SK-N-SH (cell line): ENCODE measurements around the gene NEDD1.
A peak's percentile ranks its signal among the peaks of the same experiment; 100 is the strongest.

Experiments
- CHD2 ChIP-seq: fragments of 150-350 bp; IDR thresholded peaks from 2 replicates; pipeline ENCODE4 v1.6.1; 2018; ENCODE audit warnings: low read length; ENCODE audit not compliant: partially characterized antibody
- EP300 ChIP-seq, 2 experiments: IDR thresholded peaks; 2 replicates each; pipeline versions ENCODE4 v1.4.0 to v1.6.1; 2012; ENCODE audit warnings: borderline replicate concordance in 1 of 2, low read depth in 1 of 2, low read length in 1 of 2
- EZH2phosphoT487 ChIP-seq: fragments of 200-600 bp; sonication (generic); IDR thresholded peaks from 2 replicates; pipeline ENCODE4 v1.6.1; 2017; ENCODE audit warnings: low read depth, mixed run types, mild to moderate bottlenecking, antibody characterized with exemption, moderate library complexity, borderline replicate concordance
- MEF2A ChIP-seq: IDR thresholded peaks from 2 replicates; pipeline ENCODE4 v1.4.0; 2012; ENCODE audit warnings: low read depth, borderline replicate concordance
- MXI1 ChIP-seq: IDR thresholded peaks from 2 replicates; pipeline ENCODE4 v1.6.1; 2012; ENCODE audit warnings: mild to moderate bottlenecking, low read depth, low read length, improper control_type of control experiment
- SIN3A ChIP-seq: IDR thresholded peaks from 2 replicates; pipeline ENCODE4 v1.6.1; 2012; ENCODE audit warnings: low read depth, mild to moderate bottlenecking, low read length, moderate library complexity, borderline replicate concordance
- SMC3 ChIP-seq: IDR thresholded peaks from 2 replicates; pipeline ENCODE4 v1.6.1; 2012; ENCODE audit warnings: low read depth, low read length, improper control_type of control experiment

DNA sequence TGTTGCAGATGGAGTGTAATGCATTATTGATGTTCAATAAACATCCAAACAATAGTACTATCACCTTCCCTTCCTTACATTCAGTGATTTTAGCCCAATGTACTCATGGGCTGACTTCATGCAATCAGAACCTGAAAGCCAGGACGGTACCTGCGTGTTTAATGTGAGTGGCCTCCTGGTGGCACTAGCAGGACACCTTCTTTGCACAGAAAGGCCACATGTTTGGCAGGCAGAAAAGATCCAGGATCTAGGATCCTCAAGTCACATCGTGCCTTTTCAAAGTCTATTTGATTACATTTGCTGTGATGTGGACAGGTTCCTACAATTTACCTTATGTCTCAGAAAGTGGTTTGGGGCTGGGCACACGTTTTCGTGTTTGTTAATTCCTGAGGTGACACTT lies 82.9 kb downstream of the NEDD1 start:
- TF ChIP-seq CHD2 (no peak), EZH2phosphoT487 (no peak), EP300 (IDR thresholded peaks at IDR 0.05; ENCODE audit: borderline replicate concordance in 1 of 2, low read depth in 1 of 2, low read length in 1 of 2) (no peak), MXI1 (no peak), MEF2A (no peak), SMC3 (peak; percentile 19; the same call in 1 of the 2 replicates), SIN3A (no peak)
